ENCODE data around the gene RPLP2.

RPLP2 gene

DNA sequence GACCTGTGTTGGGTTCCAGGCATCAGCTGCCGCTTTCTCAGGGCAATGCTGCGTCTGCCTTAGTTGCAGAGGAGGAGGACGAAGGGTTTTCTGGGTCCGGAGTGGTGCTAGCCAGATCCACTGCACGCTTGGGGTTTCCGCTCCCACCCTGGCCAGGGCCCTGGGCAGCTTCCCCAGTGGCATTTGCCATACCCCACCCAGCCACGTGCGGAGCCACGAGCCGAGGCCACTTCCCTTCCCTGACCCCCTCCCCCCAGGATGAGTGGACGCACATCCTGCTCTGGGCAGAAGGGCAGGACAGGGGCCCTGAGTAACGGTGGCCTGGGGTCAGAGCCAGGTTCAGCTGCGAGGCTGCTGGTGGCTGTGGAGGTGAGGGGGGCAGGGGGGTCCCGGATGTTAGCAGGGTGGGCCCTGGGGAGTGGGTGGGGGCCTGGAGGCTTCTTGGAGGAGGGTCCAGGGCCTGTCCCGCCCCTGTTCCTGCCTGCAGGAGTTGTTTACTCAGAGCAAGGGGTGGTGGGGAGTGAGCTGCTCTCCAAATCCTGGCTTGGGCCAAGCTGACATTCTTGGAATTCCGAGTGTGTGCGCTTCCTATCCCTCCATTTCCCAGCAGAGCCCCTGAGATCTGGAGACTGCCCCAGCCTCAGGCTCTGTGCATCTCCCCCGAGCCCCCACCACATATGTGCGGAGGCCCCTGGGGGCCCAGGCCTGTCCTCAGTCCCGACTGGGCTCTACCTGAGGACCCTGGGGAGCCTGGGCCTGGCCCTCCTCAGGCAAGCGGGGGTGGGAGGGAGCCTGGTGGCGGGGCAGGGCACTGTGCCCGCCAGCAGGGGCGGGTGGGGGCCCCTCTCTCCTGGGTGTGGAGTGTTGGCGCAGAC, 34.3 kb downstream of the RPLP2 start:
- peaks cover 7 to 18% of the 10 kb centered on the region in 2 donors for H3K36me3 ChIP-seq (ENCODE audit: control insufficient read depth in 1 of 2, insufficient read depth in 2 of 2, low read length in 2 of 2)
- H3K4me3 ChIP-seq (ENCODE audit: low read depth in 1 of 2, low read length in 2 of 2), result peak overlapping the region; percentile 59 to 99
- H3K4me1 ChIP-seq (ENCODE audit: control insufficient read depth in 1 of 2, insufficient read depth in 2 of 2, low read length in 2 of 2), result peaks cover 11 to 59% of the 10 kb centered on the region in 2 donors
- H3K27me3 ChIP-seq (ENCODE audit: low read depth, low read length), result no peaks in the 10 kb centered on the region
- H3K9me3 ChIP-seq (ENCODE audit: control insufficient read depth in 1 of 2, low read length in 2 of 2), result no peaks in the 10 kb centered on the region
- H3K27ac ChIP-seq (ENCODE audit: low read length), result peak overlapping the region; percentile 45

DNA sequence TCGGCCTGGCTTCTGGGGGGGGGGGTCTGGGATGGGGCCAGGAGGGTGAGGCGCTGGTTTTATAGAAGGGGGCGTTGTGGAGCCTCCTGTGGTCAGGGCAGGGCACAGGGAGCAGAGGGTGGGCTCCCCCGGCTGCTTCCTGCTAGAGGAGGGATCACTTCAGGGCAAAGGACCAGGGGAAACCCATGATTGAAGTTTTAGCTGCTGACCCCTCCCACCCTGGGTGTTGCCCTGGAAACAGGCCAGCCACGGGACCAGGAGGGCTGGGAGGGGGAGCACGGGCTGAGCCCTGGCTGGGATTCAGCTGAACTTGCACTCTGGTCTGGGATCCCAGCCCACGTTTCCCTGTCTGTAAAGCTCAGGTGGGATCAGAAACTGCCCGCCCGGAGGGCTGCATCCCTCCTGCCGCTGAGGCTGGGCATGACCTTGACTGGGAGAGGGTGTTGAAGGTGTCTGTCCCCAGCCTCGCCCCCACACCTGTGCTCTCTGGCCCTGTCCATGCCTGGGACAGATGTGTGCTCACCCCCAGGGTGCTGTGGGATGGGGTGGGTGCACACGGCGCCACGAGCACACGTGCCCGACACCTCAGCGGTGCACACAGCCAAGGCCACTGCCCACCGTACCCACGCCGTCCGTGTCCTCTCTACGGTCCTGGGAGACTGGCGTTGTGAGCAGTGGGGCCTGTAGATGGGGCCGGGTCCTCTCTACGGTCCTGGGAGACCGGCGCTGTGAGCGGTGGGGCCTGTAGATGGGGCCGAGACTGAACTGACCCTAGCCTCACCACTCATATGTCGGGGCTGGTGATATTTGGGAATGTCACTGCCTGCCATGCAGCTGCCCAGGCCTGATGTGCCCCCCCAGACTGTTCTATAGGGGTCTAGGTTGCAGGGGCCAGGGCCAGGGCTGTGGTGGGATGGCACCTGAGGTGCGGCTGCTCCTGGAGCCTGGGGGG, 35.2 kb downstream of the RPLP2 start:
- no peak overlapping the region for H3K27ac ChIP-seq (ENCODE audit: low read length)
- peak overlapping the region; percentile 10 to 26 for H3K4me3 ChIP-seq (ENCODE audit: low read depth in 1 of 2, low read length in 2 of 2)
- H3K36me3 ChIP-seq (ENCODE audit: control insufficient read depth in 1 of 2, insufficient read depth in 2 of 2, low read length in 2 of 2), result peaks cover 2 to 8% of the 10 kb centered on the region in 2 donors
- no peaks in the 10 kb centered on the region for H3K27me3 ChIP-seq (ENCODE audit: low read depth, low read length)
- peaks cover 11 to 61% of the 10 kb centered on the region in 2 donors for H3K4me1 ChIP-seq (ENCODE audit: control insufficient read depth in 1 of 2, insufficient read depth in 2 of 2, low read length in 2 of 2)
- H3K9me3 ChIP-seq (ENCODE audit: control insufficient read depth in 1 of 2, low read length in 2 of 2), result no peaks in the 10 kb centered on the region

DNA sequence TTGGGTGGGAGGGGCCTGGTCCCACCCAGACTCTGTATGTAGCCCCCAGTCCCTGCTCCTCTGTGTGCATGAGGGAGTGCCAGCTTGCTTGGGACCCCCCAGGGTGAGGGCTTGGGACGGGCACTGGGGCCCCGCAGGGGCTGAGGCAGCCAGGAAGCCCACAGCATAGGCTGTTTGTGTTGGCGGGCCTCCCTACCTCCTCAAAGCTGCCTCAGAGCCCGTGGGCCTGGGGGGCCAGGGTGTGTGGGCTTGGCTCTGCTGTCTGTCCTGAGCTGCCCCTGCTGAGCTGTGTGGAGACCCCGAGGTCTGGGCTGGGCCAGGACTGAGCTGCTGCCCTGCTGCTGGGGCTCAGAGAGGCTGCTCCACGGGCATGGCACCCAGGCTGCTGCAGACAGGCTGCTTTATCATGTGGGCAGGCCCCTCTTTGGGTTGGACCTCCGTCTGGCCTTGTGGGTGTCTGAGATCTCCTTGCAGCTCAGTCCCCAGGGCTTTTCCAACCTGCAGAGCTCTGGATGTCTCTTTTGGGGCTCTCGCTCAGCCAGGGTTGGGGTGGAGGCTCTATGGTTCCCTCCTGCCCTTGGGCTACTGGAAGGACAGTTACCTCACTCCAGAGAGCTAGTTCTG, 36.2 kb downstream of the RPLP2 start:
- H3K27ac ChIP-seq (ENCODE audit: low read length), result no peak overlapping the region
- H3K4me1 ChIP-seq (ENCODE audit: control insufficient read depth in 1 of 2, insufficient read depth in 2 of 2, low read length in 2 of 2), result peaks cover 7 to 61% of the 10 kb centered on the region in 2 donors
- H3K4me3 ChIP-seq (ENCODE audit: low read depth in 1 of 2, low read length in 2 of 2), result no peak overlapping the region
- no peaks in the 10 kb centered on the region for H3K27me3 ChIP-seq (ENCODE audit: low read depth, low read length)
- H3K9me3 ChIP-seq (ENCODE audit: control insufficient read depth in 1 of 2, low read length in 2 of 2), result no peaks in the 10 kb centered on the region
- H3K36me3 ChIP-seq (ENCODE audit: control insufficient read depth in 1 of 2, insufficient read depth in 2 of 2, low read length in 2 of 2), result no peaks in the 10 kb centered on the region

DNA sequence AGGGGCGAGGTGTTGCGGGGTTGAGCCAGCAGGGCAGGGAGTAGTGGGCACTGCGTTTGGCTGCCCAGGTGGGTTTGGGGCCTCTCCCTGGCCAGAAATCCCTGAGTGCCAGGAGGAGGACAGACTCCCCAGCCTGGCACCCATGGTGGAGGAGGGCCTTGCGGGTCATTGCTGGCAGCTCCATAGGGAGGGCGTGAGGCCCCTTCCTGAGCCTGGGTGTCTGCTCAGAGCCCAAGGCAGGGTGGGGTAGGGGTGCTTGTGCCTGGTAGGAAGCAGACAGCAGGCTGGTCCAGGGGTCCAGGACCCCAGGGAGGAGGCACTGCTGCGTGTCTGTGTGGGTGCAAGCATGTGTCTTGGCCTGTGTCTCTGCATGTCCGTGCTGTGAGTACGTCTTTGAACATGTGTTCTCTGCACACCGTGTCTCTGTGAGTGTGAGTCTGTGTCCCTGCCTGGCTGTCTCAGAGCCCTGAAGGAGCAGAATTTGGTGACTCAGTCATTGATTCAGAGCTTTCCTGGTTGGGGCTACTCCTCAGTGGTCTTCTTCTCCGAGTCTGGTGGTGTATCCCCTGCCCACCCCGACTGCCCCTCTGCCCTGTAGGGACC, 36.8 kb downstream of the RPLP2 start:
- H3K27ac ChIP-seq (ENCODE audit: low read length), result no peak overlapping the region
- H3K4me3 ChIP-seq (ENCODE audit: low read depth in 1 of 2, low read length in 2 of 2), result no peak overlapping the region
- peaks cover 3 to 61% of the 10 kb centered on the region in 2 donors for H3K4me1 ChIP-seq (ENCODE audit: control insufficient read depth in 1 of 2, insufficient read depth in 2 of 2, low read length in 2 of 2)
- no peaks in the 10 kb centered on the region for H3K9me3 ChIP-seq (ENCODE audit: control insufficient read depth in 1 of 2, low read length in 2 of 2)
- H3K36me3 ChIP-seq (ENCODE audit: control insufficient read depth in 1 of 2, insufficient read depth in 2 of 2, low read length in 2 of 2), result no peaks in the 10 kb centered on the region
- no peaks in the 10 kb centered on the region for H3K27me3 ChIP-seq (ENCODE audit: low read depth, low read length)

DNA sequence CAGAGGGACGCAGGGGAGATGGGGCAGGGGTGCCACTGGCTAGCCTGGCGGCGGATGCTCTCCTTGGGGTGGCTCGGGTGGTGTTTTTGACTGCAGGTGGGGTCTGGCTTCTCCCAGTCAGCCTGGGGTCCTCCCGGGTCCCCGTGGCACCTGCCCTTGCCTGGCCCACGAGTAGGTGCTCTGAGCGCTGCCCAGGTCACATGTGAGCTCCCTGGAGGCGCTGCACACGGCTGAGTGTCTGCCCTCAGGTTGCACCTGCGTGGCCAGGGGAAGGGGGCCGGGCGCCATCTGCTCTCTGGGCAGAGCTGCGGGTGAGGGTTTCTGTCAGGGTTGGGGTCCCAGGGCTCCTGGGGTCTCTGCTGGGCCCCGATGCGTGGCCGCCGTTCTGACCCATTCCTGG, 38.1 kb downstream of the RPLP2 start:
- Histone ChIP-seq H3K36me3 (ENCODE audit: control insufficient read depth in 1 of 2, insufficient read depth in 2 of 2, low read length in 2 of 2) (no peaks in the 10 kb centered on the region), H3K27me3 (ENCODE audit: low read depth, low read length) (no peaks in the 10 kb centered on the region), H3K27ac (ENCODE audit: low read length) (no peak overlapping the region), H3K9me3 (ENCODE audit: control insufficient read depth in 1 of 2, low read length in 2 of 2) (no peaks in the 10 kb centered on the region), H3K4me3 (ENCODE audit: low read depth in 1 of 2, low read length in 2 of 2) (no peak overlapping the region), H3K4me1 (ENCODE audit: control insufficient read depth in 1 of 2, insufficient read depth in 2 of 2, low read length in 2 of 2) (peaks cover 3 to 61% of the 10 kb centered on the region in 2 donors)

DNA sequence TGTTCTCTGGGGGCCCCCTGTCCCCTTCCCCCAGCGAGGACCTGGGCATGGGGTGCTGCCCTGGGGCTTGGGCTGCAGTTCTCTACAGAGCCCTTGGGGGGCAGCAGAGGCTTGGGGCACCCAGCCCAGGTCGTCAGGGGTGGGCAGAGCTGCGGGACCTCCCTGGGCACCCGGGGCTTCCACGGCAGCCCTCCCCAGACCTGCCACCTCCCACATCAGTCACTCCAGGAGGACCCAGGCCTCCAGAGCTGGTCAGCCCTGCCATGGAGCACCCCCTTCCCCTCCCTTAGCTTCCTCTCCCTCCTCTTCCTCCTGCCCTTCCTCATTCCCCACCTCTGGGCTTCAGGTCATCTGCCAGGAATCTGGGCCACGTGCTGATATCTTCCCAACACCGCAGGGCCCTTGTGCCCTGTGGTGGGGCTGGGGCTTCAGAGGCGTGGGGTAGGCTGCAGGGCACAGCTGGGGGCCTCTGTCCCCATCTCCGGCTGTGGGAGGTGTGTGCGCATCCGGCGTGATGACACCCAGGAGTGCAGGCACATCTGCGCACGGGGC, 38.7 kb downstream of the RPLP2 start:
- H3K9me3 ChIP-seq (ENCODE audit: control insufficient read depth in 1 of 2, low read length in 2 of 2), result no peaks in the 10 kb centered on the region
- no peak overlapping the region for H3K27ac ChIP-seq (ENCODE audit: low read length)
- H3K4me1 ChIP-seq (ENCODE audit: control insufficient read depth in 1 of 2, insufficient read depth in 2 of 2, low read length in 2 of 2), result peaks cover 3 to 57% of the 10 kb centered on the region in 2 donors
- H3K36me3 ChIP-seq (ENCODE audit: control insufficient read depth in 1 of 2, insufficient read depth in 2 of 2, low read length in 2 of 2), result no peaks in the 10 kb centered on the region
- peak overlapping the region in 1 of 2 donors; percentile 67 for H3K4me3 ChIP-seq (ENCODE audit: low read depth in 1 of 2, low read length in 2 of 2)
- no peaks in the 10 kb centered on the region for H3K27me3 ChIP-seq (ENCODE audit: low read depth, low read length)

DNA sequence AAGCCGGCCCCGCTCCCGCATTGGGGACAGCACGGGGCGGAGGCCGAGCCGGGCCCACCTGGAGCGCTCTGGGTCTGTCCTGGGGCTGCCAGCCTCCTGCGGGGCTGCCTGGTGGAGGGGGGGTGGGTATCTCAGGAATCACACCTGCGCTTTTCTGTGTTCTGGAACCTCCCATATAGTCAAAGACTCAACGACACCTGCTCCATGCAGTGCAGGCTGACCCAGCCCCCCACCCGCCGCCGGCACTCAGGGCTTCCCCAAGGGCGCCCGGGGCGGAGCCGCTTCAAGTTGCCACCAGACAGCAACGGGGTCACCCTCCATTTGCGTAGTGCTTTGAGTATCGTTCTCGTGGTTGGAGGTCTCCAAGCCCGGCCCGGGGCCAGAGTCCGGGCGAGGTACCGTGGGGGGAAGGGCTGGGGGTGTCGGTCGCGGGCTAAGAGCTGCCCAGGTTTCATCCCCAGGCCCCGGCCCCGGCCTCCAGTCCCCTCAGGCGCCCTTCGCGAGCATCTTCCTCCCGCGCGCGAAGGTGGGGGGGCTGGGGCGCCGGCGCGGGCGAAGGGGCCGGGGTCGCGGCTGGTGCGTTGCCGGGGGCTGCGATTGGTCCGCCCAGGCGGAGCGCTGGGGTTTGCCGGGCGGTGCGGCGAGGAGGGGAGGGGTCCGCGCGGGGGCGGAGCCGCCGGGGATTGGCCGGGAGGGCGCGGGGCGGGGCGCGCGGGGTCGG, 39.5 kb downstream of the RPLP2 start:
- H3K4me1 ChIP-seq (ENCODE audit: control insufficient read depth in 1 of 2, insufficient read depth in 2 of 2, low read length in 2 of 2), result peaks cover 3 to 50% of the 10 kb centered on the region in 2 donors
- no peak overlapping the region for H3K27ac ChIP-seq (ENCODE audit: low read length)
- H3K27me3 ChIP-seq (ENCODE audit: low read depth, low read length), result no peaks in the 10 kb centered on the region
- H3K9me3 ChIP-seq (ENCODE audit: control insufficient read depth in 1 of 2, low read length in 2 of 2), result no peaks in the 10 kb centered on the region
- no peaks in the 10 kb centered on the region for H3K36me3 ChIP-seq (ENCODE audit: control insufficient read depth in 1 of 2, insufficient read depth in 2 of 2, low read length in 2 of 2)
- peak overlapping the region in 1 of 2 donors; percentile 67 for H3K4me3 ChIP-seq (ENCODE audit: low read depth in 1 of 2, low read length in 2 of 2)

DNA sequence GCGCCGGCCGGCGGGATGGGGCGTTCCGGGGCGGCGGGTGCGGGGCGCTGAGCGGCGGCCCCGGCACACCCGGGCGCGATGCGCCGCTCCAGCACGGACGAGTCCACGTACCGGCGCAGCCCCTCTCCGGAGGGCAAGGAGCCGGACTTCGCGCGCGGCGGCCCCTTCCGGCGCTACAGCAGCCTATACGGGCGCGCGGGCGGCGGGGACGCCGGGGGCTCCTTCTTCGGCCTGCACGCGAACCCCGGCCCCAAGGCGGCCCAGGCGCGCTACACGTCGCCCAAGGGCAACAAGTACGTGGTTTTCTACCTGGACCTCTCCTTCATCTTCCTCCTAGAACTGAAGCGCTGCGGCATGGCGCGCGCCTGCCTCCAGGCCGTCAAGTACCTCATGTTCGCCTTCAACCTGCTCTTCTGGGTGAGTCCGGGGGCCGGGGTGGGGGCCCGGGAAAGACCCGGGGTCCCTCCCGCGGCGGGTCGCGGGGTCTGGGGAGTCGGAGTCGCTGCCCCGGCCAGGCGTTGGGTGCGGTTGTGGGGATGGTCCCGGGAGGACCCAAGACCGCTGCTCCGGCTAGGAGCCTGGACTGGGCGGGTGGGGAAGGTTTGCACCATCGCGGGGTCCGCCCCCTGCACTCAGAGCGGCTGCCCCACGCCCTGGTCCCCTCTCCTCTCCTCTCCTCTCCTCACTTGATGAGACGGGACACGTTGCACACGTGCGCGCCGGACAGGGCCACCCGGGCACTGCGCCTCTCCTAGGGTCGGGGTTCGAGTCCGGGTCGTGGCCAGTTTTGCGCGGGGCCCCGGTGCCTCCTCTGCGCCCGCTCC, 40.4 kb downstream of the RPLP2 start:
- H3K4me3 ChIP-seq (ENCODE audit: low read depth in 1 of 2, low read length in 2 of 2), result peak overlapping the region in 1 of 2 donors; percentile 44
- H3K36me3 ChIP-seq (ENCODE audit: control insufficient read depth in 1 of 2, insufficient read depth in 2 of 2, low read length in 2 of 2), result no peaks in the 10 kb centered on the region
- H3K27me3 ChIP-seq (ENCODE audit: low read depth, low read length), result no peaks in the 10 kb centered on the region
- H3K9me3 ChIP-seq (ENCODE audit: control insufficient read depth in 1 of 2, low read length in 2 of 2), result no peaks in the 10 kb centered on the region
- no peak overlapping the region for H3K27ac ChIP-seq (ENCODE audit: low read length)
- H3K4me1 ChIP-seq (ENCODE audit: control insufficient read depth in 1 of 2, insufficient read depth in 2 of 2, low read length in 2 of 2), result peaks cover 0 to 41% of the 10 kb centered on the region in 2 donors

DNA sequence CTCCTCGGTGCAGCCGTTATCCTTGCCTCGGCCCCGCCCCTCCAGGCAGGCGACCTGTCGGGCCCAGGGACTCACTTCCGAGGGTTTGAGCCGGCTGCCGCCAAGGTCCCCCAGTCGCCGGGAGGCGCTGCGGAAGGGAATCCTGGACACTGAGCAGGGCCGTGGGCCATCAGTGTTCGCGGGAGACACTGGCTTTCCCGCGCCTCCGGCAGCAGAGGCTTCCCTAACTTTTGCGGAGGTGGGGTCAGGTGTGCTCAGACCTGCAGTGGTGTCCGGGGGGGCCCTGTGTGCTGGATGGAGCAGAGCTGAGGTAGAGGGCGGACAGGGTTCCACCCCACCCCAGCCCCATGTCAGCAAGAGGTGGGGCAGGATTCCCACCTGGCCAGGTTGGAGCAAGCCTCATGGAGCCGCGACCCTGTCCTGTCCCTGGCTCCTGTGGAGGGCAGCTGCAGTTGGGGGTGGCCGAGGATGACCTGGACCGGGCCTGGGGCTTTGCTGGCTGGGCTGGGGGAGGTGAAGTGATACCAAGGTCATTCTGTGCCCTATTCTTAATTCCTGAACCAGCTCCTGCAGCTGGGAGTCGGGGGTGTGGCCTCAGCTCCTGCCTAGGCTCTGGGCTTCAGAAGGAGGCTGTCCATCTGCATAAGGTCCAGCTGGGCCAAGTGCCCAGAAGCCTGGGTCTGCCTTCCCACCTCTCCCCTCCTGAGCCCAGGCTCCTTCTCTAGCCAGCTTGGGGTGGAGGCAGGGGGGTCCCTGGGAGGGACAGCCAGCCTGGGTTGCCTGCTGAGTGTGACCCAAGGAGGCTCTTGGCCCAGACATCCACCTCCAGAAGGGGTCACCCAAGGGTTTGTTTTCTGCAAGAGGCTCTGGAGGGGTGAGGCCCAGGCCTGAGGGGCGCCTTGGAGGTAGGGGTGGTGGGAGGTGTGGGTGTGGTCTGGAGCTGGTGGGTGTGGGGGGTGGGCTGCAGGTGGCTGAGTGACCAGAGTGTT, 41.3 kb downstream of the RPLP2 start:
- Histone ChIP-seq H3K4me1 (ENCODE audit: control insufficient read depth in 1 of 2, insufficient read depth in 2 of 2, low read length in 2 of 2) (peaks cover 0 to 32% of the 10 kb centered on the region in 2 donors), H3K4me3 (ENCODE audit: low read depth in 1 of 2, low read length in 2 of 2) (no peak overlapping the region), H3K27me3 (ENCODE audit: low read depth, low read length) (no peaks in the 10 kb centered on the region), H3K27ac (ENCODE audit: low read length) (no peak overlapping the region), H3K9me3 (ENCODE audit: control insufficient read depth in 1 of 2, low read length in 2 of 2) (no peaks in the 10 kb centered on the region), H3K36me3 (ENCODE audit: control insufficient read depth in 1 of 2, insufficient read depth in 2 of 2, low read length in 2 of 2) (no peaks in the 10 kb centered on the region)
